Peyer's patch (tissue), 4 donors: ENCODE measurements around the gene METTL1.

Experiments used
- POLR2A ChIP-seq, 2 donors: fragments of 450-650 bp; IDR thresholded peaks; one replicate each; pipeline ENCODE4 v1.5.1; 2017; ENCODE audit warnings: antibody characterized with exemption in 2 of 2, mild to moderate bottlenecking in 2 of 2, moderate library complexity in 2 of 2
- TF ChIP-seq, protein P1 (sequence below), 6 experiments: fragments of 450-650 bp in 4 of 6; fragments of 200-600 bp in 2 of 6; sonication (generic) in 1 of 6; IDR thresholded peaks; one replicate each; pipeline ENCODE4 v1.5.1; 2017 to 2019; ENCODE audit warnings: antibody characterized with exemption in 6 of 6, mild to moderate bottlenecking in 3 of 6, moderate library complexity in 1 of 6

DNA sequence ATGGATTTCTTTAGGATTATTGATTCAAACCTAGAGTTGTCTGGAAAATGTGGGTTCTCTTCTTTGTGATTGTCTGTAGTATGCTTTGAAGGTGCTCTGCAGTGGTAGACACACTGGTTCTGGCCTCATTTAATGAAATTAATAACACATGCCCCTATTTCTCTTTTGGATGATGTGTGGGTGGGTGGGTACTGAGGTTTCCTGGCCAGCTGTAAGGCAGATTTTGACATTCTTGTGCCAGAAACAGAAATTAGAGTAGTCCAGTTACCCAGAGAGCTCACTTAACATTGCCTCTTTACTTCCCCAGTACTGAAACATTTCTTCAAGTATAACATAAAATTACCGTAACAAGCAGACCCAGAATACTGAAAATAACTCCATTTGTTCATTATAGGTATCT lies 25.1 kb upstream of the METTL1 start:
- TF ChIP-seq, protein P1, sequence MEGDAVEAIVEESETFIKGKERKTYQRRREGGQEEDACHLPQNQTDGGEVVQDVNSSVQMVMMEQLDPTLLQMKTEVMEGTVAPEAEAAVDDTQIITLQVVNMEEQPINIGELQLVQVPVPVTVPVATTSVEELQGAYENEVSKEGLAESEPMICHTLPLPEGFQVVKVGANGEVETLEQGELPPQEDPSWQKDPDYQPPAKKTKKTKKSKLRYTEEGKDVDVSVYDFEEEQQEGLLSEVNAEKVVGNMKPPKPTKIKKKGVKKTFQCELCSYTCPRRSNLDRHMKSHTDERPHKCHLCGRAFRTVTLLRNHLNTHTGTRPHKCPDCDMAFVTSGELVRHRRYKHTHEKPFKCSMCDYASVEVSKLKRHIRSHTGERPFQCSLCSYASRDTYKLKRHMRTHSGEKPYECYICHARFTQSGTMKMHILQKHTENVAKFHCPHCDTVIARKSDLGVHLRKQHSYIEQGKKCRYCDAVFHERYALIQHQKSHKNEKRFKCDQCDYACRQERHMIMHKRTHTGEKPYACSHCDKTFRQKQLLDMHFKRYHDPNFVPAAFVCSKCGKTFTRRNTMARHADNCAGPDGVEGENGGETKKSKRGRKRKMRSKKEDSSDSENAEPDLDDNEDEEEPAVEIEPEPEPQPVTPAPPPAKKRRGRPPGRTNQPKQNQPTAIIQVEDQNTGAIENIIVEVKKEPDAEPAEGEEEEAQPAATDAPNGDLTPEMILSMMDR (IDR thresholded peaks at IDR 0.05): no peak
- TF ChIP-seq POLR2A (IDR thresholded peaks at IDR 0.05): no peak
